ENCODE measurements around the gene TMEM88. TPM values are rescaled to one million over a fixed set of nuclear protein-coding genes. Genes with fewer than 3 reads are reported as not detected.
A peak's percentile ranks its signal among the peaks of the same experiment; 100 is the strongest.

TMEM88 gene
- total and polyA plus RNA-seq, 2 donors (not counting 1 experiment from before 2014, with no cell fraction given), result 5.1 to 9.5 TPM

GRCh38 chr17:7882068-7882467 is 27.2 kb downstream of the TMEM88 start:
- H3K4me2 ChIP-seq (replicated peaks; ENCODE audit: low read depth, low read length, poor library complexity, severe bottlenecking), result no peak overlapping the region
- ChIA-PET POLR2A (no interaction called here), CTCF (no interaction called here)
- Mint-ChIP-seq H3K4me3 (no peak overlapping the region), H3K9me3 (ENCODE audit: insufficient read depth) (no peaks in the 10 kb centered on the region), H3K4me1 (peaks cover 3% of the 10 kb centered on the region), H3K27me3 (no peaks in the 10 kb centered on the region), H3K27ac (no peak overlapping the region)
- H3K9ac ChIP-seq (ENCODE audit: low read length), result no peak overlapping the region
- no peaks in the 10 kb centered on the region for H4K20me1 ChIP-seq (ENCODE audit: control insufficient read depth, insufficient read depth, low read length, poor library complexity, severe bottlenecking)
- DNase-seq (no peak), ATAC-seq (ENCODE audit: low read depth) (no peak)
- peaks cover 20% of the 10 kb centered on the region for H3K79me2 ChIP-seq (ENCODE audit: control insufficient read depth, insufficient read depth, low read length)
- WGBS (ENCODE audit: insufficient coverage), result 30% methylated on average over 2 of the region's 7 CpGs
- H3K4me1 ChIP-seq (ENCODE audit: control insufficient read depth in 2 of 2, insufficient read depth in 2 of 2, low read length in 2 of 2), result peaks cover 35 to 40% of the 10 kb centered on the region in 2 donors
- H2AFZ ChIP-seq (ENCODE audit: insufficient read depth, low read depth, low read length, poor library complexity, severe bottlenecking), result peak overlapping the region; percentile 1
- intact Hi-C loops (cut with micrococcal nuclease), result loop anchor here (10.0 kb wide), 1 partner anchor 137 kb away; no protein-coding TSS in a partner anchor
- H3K4me3 ChIP-seq (ENCODE audit: control extremely low read depth in 1 of 5, extremely low read depth in 1 of 5, insufficient read depth in 1 of 5, low read depth in 2 of 5, low read length in 4 of 5), result no peak overlapping the region
- H3K27me3 ChIP-seq (replicated peaks in 1 of 4; ENCODE audit: control extremely low read depth in 1 of 4, control insufficient read depth in 3 of 4, insufficient read depth in 4 of 4, low read length in 3 of 4), result no peaks in the 10 kb centered on the region
- no peaks in the 10 kb centered on the region for H3K9me3 ChIP-seq (ENCODE audit: control extremely low read depth in 1 of 3, control insufficient read depth in 2 of 3, insufficient read depth in 1 of 3, low read length in 2 of 3)
- H3K36me3 ChIP-seq (replicated peaks in 1 of 2; ENCODE audit: control extremely low read depth in 1 of 2, control insufficient read depth in 1 of 2, extremely low read depth in 1 of 2, insufficient read depth in 2 of 2, low read length in 1 of 2), result no peaks in the 10 kb centered on the region
- TF ChIP-seq EZH2 (IDR thresholded peaks at IDR 0.05; ENCODE audit: borderline replicate concordance, insufficient read depth, low read depth, low read length, poor library complexity, severe bottlenecking) (no peak), CTCF (IDR thresholded peaks at IDR 0.05) (no peak)
- no peak overlapping the region for H3K27ac ChIP-seq (ENCODE audit: low read length in 2 of 2)

- no peak overlapping the region for H3K4me3 Mint-ChIP-seq
- H3K9me3 Mint-ChIP-seq (ENCODE audit: insufficient read depth), result no peaks in the 10 kb centered on the region
- Histone ChIP-seq H3K27me3 (replicated peaks in 1 of 4; ENCODE audit: control extremely low read depth in 1 of 4, control insufficient read depth in 3 of 4, insufficient read depth in 4 of 4, low read length in 3 of 4) (no peaks in the 10 kb centered on the region), H3K4me2 (replicated peaks; ENCODE audit: low read depth, low read length, poor library complexity, severe bottlenecking) (no peak overlapping the region), H3K9ac (ENCODE audit: low read length) (no peak overlapping the region), H3K9me3 (ENCODE audit: control extremely low read depth in 1 of 3, control insufficient read depth in 2 of 3, insufficient read depth in 1 of 3, low read length in 2 of 3) (no peaks in the 10 kb centered on the region), H4K20me1 (ENCODE audit: control insufficient read depth, insufficient read depth, low read length, poor library complexity, severe bottlenecking) (no peaks in the 10 kb centered on the region), H3K36me3 (replicated peaks in 1 of 2; ENCODE audit: control extremely low read depth in 1 of 2, control insufficient read depth in 1 of 2, extremely low read depth in 1 of 2, insufficient read depth in 2 of 2, low read length in 1 of 2) (no peaks in the 10 kb centered on the region), H2AFZ (ENCODE audit: insufficient read depth, low read depth, low read length, poor library complexity, severe bottlenecking) (no peak overlapping the region), H3K4me1 (ENCODE audit: control insufficient read depth in 2 of 2, insufficient read depth in 2 of 2, low read length in 2 of 2) (peaks cover 36 to 43% of the 10 kb centered on the region in 2 donors), H3K79me2 (ENCODE audit: control insufficient read depth, insufficient read depth, low read length) (peaks cover 20% of the 10 kb centered on the region), H3K4me3 (ENCODE audit: control extremely low read depth in 1 of 5, extremely low read depth in 1 of 5, insufficient read depth in 1 of 5, low read depth in 2 of 5, low read length in 4 of 5) (no peak overlapping the region), H3K27ac (ENCODE audit: low read length in 2 of 2) (no peak overlapping the region)
- peaks cover 3% of the 10 kb centered on the region for H3K4me1 Mint-ChIP-seq
- DNase-seq (no peak), ATAC-seq (ENCODE audit: low read depth) (no peak)
- TF ChIP-seq EZH2 (IDR thresholded peaks at IDR 0.05; ENCODE audit: borderline replicate concordance, insufficient read depth, low read depth, low read length, poor library complexity, severe bottlenecking), result no peak
- no peak for TF ChIP-seq CTCF (IDR thresholded peaks at IDR 0.05)
- H3K27me3 Mint-ChIP-seq, result no peaks in the 10 kb centered on the region
- 90% methylated on average over 2 of the region's 3 CpGs for WGBS (ENCODE audit: insufficient coverage)
- H3K27ac Mint-ChIP-seq, result no peak overlapping the region
- CTCF ChIA-PET, result interaction anchor here (0.9 to 1.1 kb wide), 3 partner anchors 19 to 107 kb away, joined by 3 read pairs; partner anchors contain the start of gene TRAPPC1
- POLR2A ChIA-PET, result interaction anchor here (1.4 kb wide), 1 partner anchor 12 kb away, joined by 3 read pairs; no protein-coding TSS in a partner anchor
- intact Hi-C loops (cut with micrococcal nuclease), result loop anchor here (10.0 kb wide), 1 partner anchor 138 kb away; no protein-coding TSS in a partner anchor
Measured at GRCh38 chr17:7882629-7883028, 27.8 kb downstream of the TMEM88 start.
